T-helper 2 cell treated with Interferon-gamma antibody and Interleukin-4, amounts not matched to agents 100 ng/mL and 5 ng/mL, for 36 hours (primary cell): ENCODE results near the gene AVL9. TPM values are rescaled to one million over a fixed set of nuclear protein-coding genes. Genes with fewer than 3 reads are reported as not detected.
"Not testable (repeated sequence)": the region's sequence is repeated elsewhere in the genome, so short reads cannot be mapped to it uniquely, and the experiment has no call there.

ENCODE experiments used
- intact Hi-C: fragments of 100-400 bp; cut with micrococcal nuclease; formaldehyde crosslinking; loops from one replicate; pipeline ENCODE4 v1.15.1; 2023
- total RNA-seq: library from RNA; stranded (reverse); gene quantifications from 2 replicates; pipeline ENCODE4 v1.2.3, GENCODE V29; 2022

AVL9 gene
- 32.8 and 34.9 TPM in 2 replicates for total RNA-seq

- intact Hi-C loops = loop anchor here (1.0 to 5.0 kb wide), 5 partner anchors 67 to 634 kb away; partner anchors contain the start of gene BBS9
Observed at GRCh38 chr7:32495298-32496051, at the start of gene AVL9. AVL9 (plus strand) TSS chr7:32495489; CDS start chr7:32495710, 221 bp downstream.

DNA sequence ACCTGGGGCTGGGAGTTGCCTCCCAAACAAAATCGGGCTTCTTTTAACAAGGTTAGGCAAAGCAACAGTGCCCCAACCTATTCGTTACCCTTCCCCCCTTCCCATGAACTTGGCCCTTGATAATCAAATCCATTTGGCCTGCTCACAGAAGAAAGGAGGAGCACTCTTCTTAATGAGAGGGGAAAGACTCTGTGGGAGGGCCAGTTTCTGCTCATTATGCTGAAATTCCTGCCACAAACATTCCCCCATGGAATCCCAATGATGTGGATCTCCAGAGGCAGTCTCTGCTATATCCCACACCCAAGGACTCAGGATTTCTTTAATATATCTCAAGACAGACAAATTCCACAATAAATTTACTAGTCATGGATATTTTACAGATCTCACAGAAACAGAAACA, 48.1 kb upstream of the AVL9 start:
- intact Hi-C loops = no loop called here

- intact Hi-C loops = no loop called here
Observed at GRCh38 chr7:32453341-32454011, 41.8 kb upstream of the AVL9 start.

- intact Hi-C loops = no loop called here
Observed at GRCh38 chr7:32458025-32458424, 37.3 kb upstream of the AVL9 start.

- intact Hi-C loops = no loop called here
Observed at GRCh38 chr7:32459788-32460187, 35.5 kb upstream of the AVL9 start.

- intact Hi-C loops = no loop called here
Observed at GRCh38 chr7:32461484-32461883, 33.8 kb upstream of the AVL9 start.

DNA sequence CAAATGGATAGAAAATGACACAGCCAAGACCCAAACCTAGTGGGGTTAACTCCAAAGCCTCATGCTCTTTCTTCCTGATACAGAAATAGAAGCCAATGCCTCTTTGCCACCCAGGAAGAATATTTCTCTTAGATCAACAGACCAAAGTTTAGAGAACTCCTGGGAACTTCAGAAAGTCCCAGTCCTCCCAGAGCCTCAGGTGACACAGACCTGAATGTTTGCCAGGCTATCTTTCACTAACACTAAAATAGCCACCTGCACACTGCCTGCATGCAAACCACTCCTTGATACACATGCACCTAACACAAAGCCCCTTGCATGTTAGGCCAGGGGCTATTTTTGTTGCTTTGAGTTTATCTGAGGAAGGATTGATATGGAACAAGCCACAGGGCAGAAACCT, 32.8 kb upstream of the AVL9 start:
- intact Hi-C loops = no loop called here

- intact Hi-C loops = no loop called here
Observed at GRCh38 chr7:32462977-32463376, 32.3 kb upstream of the AVL9 start.

- intact Hi-C loops = not testable (repeated sequence)
Observed at GRCh38 chr7:32464641-32465416, 30.5 kb upstream of the AVL9 start.

- intact Hi-C loops = loop anchor here (10.0 kb wide), 1 partner anchor 175 kb away; no protein-coding TSS in a partner anchor
Observed at GRCh38 chr7:32470004-32470403, 25.3 kb upstream of the AVL9 start.

GRCh38 chr7:32470871-32471270, 24.4 kb upstream of the AVL9 start:
- intact Hi-C loops = loop anchor here (10.0 kb wide), 1 partner anchor 176 kb away; no protein-coding TSS in a partner anchor

GRCh38 chr7:32472015-32472414, 23.3 kb upstream of the AVL9 start:
- intact Hi-C loops = loop anchor here (10.0 kb wide), 1 partner anchor 177 kb away; no protein-coding TSS in a partner anchor

GRCh38 chr7:32474008-32474407, 21.3 kb upstream of the AVL9 start:
- intact Hi-C loops = loop anchor here (10.0 kb wide), 1 partner anchor 179 kb away; no protein-coding TSS in a partner anchor

- intact Hi-C loops = loop anchor here (5.0 to 10.0 kb wide), 2 partner anchors 182 to 735 kb away; no protein-coding TSS in a partner anchor
Observed at GRCh38 chr7:32476816-32477648, 18.3 kb upstream of the AVL9 start.

DNA sequence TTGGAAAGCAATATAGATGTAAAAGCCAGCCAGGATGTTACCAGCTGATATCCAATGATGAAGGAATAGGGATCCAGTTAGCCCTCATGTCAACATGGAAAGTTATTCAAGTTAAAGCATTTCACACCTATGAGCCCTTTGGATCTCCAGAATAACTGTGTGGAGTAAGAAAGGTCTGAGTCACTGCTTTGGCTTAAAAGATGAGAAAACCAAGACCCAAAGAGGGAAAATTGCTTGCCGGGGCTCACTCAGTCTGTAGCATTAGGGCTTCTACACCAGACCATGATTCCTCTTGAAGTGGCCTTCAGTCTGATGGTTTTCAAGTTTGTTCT, 17.7 kb upstream of the AVL9 start:
- intact Hi-C loops = loop anchor here (5.0 to 10.0 kb wide), 2 partner anchors 183 to 735 kb away; no protein-coding TSS in a partner anchor

GRCh38 chr7:32479574-32480200, 15.6 kb upstream of the AVL9 start:
- intact Hi-C loops = loop anchor here (5.0 to 10.0 kb wide), 2 partner anchors 185 to 737 kb away; no protein-coding TSS in a partner anchor

GRCh38 chr7:32481176-32481575, 14.1 kb upstream of the AVL9 start:
- intact Hi-C loops = no loop called here

DNA sequence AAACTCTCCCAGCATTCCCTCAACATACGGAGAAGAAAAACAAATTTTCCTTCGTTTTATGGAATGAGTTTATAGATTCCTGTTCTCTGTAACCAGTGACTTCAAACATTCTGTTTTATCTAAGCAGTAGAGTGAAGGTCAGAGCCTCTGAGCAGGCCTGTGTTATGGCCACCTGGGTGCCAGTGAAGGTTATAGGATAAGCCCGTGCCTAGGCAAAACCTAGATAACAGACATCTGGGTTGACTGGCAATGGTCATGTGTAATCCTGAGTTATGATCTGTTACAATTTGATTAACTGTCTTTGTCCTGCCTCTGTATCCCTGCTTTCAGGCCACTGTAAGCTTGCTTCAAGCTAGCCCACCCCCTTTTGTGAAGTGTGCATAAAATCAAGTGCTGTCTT, 13.4 kb upstream of the AVL9 start:
- intact Hi-C loops = no loop called here

DNA sequence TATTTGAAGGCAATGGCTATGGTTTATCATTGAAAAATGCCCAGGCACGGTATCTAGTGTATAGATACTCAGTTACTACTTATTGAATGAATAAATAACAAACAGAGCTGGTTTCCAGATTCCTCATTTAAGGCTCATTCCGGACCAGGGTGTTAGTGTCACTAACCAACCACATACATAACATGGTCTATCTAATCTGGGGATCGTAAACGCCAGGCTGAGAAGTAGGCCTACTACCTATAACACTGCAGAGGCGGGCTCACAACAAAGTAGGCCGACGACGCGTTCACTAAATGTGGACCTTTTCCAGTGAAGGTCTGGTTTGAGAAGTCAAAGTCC, 5.5 kb upstream of the AVL9 start:
- intact Hi-C loops = loop anchor here (1.0 to 5.0 kb wide), 6 partner anchors 239 to 1892 kb away; partner anchors contain the start of gene BBS9
